HEK293T (cell line): Measurements from ENCODE around the gene DNAJA4.
"Not testable (repeated sequence)": the region's sequence is repeated elsewhere in the genome, so short reads cannot be mapped to it uniquely, and the experiment has no call there.

Source experiments
- ARNT ChIP-seq: fragments of 450-650 bp; IDR thresholded peaks from 2 replicates; pipeline ENCODE4 v1.6.1; 2017; ENCODE audit warnings: mild to moderate bottlenecking
- BHLHE40 ChIP-seq: fragments of 450-650 bp; IDR thresholded peaks from 2 replicates; pipeline ENCODE4 v1.6.1; 2016; ENCODE audit warnings: mild to moderate bottlenecking, moderate library complexity, borderline replicate concordance
- ELF4 ChIP-seq: fragments of 450-650 bp; IDR thresholded peaks from 2 replicates; pipeline ENCODE4 v1.6.1; 2017; ENCODE audit warnings: antibody characterized with exemption
- FOXK2 ChIP-seq: fragments of 450-650 bp; IDR thresholded peaks from 2 replicates; pipeline ENCODE4 v1.6.1; 2016; ENCODE audit warnings: mild to moderate bottlenecking
- FOXM1 ChIP-seq: fragments of 450-650 bp; IDR thresholded peaks from 2 replicates; pipeline ENCODE4 v1.6.1; 2017; ENCODE audit warnings: mild to moderate bottlenecking, borderline replicate concordance
- LEF1 ChIP-seq: fragments of 450-650 bp; IDR thresholded peaks from 2 replicates; pipeline ENCODE4 v1.6.1; 2017; ENCODE audit warnings: mild to moderate bottlenecking, borderline replicate concordance
- SP1 ChIP-seq: fragments of 450-650 bp; IDR thresholded peaks from 2 replicates; pipeline ENCODE4 v1.6.1; 2017
- ZNF384 ChIP-seq: fragments of 450-650 bp; IDR thresholded peaks from 2 replicates; pipeline ENCODE4 v1.6.1; 2016

GRCh38 chr15:78245392-78245791 is 19.0 kb upstream of the DNAJA4 start:
- not testable (repeated sequence) for TF ChIP-seq ARNT, FOXK2, SP1, BHLHE40, LEF1, FOXM1, ZNF384, ELF4
